GM12878 (cell line): ENCODE measurements around the gene ELMO2. TPM values are rescaled to one million over a fixed set of nuclear protein-coding genes. Genes with fewer than 3 reads are reported as not detected.

Experiments used
- ATAC-seq: fragments of 200-7000 bp; cut with Tn5 transposase; 3 replicates; pipeline ENCODE4 v1.9.1; 2020; ENCODE audit warnings: mild to moderate bottlenecking, moderate library complexity
- BruUV-seq: library from RNA; stranded (reverse); fragments of 400-500 nt; replicated peaks from 2 replicates; lab custom pipeline; 2021; lab: Mats Ljungman, UMichigan
- CTCF ChIA-PET: fragments of 300-600 bp; sonication (Branson Sonifier 250); formaldehyde crosslinking; extraction: SDS; loops from one replicate; lab custom pipeline; 2021; ENCODE audit warnings: inconsistent platforms; lab: Yijun Ruan, JAX
- POLR2A ChIA-PET: fragments of 350-600 bp; formaldehyde crosslinking; extraction: SDS; loops from one replicate; lab custom pipeline; 2021; ENCODE audit warnings: inconsistent platforms; lab: Charles Lee
- RAD21 ChIA-PET: fragments of 300-600 bp; sonication (Branson Sonifier 250); formaldehyde crosslinking; loops from one replicate; lab custom pipeline; 2023; ENCODE audit warnings: antibody characterized with exemption; ENCODE audit not compliant: unreplicated experiment; lab: Charles Lee
- SMC1A ChIA-PET: fragments of 300-600 bp; sonication (Branson Sonifier 250); formaldehyde crosslinking; loops from one replicate; lab custom pipeline; 2023; ENCODE audit not compliant: unreplicated experiment, uncharacterized antibody; lab: Charles Lee
- DNase-seq: peaks from one replicate; pipeline ENCODE4 v3.0.0-alpha.2; 2011; ENCODE audit warnings: low read depth, low spot score
- FAIRE-seq: peaks from 3 replicates; lab custom pipeline; 2011; peaks lifted over from hg19 to GRCh38; lab: Jason Lieb, UNC
- H2AFZ ChIP-seq: 2 replicates; pipeline ENCODE4 v1.6.0; 2011; ENCODE audit warnings: low read depth, low read length, control low read depth; ENCODE audit not compliant: control insufficient read depth
- H3K27ac ChIP-seq: 2 replicates; pipeline ENCODE4 v1.5.1; 2011; ENCODE audit warnings: control low read depth; ENCODE audit not compliant: control insufficient read depth, insufficient read depth
- H3K27me3 ChIP-seq, 2 experiments: replicated peaks in 1 of 2; 2 replicates each; pipeline versions ENCODE4 v1.6.0 to v1.6.1; 2011; ENCODE audit warnings: low read length in 1 of 2; ENCODE audit not compliant: control insufficient read depth in 2 of 2, insufficient read depth in 2 of 2
- H3K36me3 ChIP-seq, 2 experiments: 2 replicates each; pipeline ENCODE4 v1.5.1; 2011; ENCODE audit warnings: low read length in 1 of 2; ENCODE audit not compliant: control insufficient read depth in 2 of 2, insufficient read depth in 2 of 2
- H3K4me1 ChIP-seq: 2 replicates; pipeline ENCODE4 v1.6.1; 2011; ENCODE audit warnings: mild to moderate bottlenecking, low read length, moderate library complexity, mixed read lengths; ENCODE audit not compliant: control insufficient read depth, insufficient read depth
- H3K4me2 ChIP-seq: 2 replicates; pipeline ENCODE4 v1.6.0; 2011; ENCODE audit warnings: control low read depth; ENCODE audit not compliant: control insufficient read depth, insufficient read depth
- H3K4me3 ChIP-seq: fragments of 200-600 bp; sonication (generic); 2 replicates; pipeline ENCODE4 v1.5.1; 2016
- H3K79me2 ChIP-seq: 2 replicates; pipeline ENCODE4 v1.6.0; 2011; ENCODE audit warnings: low read length; ENCODE audit not compliant: control insufficient read depth, insufficient read depth
- H3K9ac ChIP-seq: 2 replicates; pipeline ENCODE4 v1.8.0; 2011; ENCODE audit warnings: low read length, control low read depth, mixed read lengths; ENCODE audit not compliant: control insufficient read depth, insufficient read depth
- H3K9me3 ChIP-seq: replicated peaks from 3 replicates; pipeline ENCODE4 v1.5.1; 2011; ENCODE audit warnings: mild to moderate bottlenecking, low read length; ENCODE audit not compliant: control insufficient read depth, insufficient read depth
- H4K20me1 ChIP-seq: 2 replicates; pipeline ENCODE4 v1.6.0; 2011; ENCODE audit not compliant: control insufficient read depth, insufficient read depth
- BHLHE40 ChIP-seq, 2 experiments: fragments of 450-650 bp in 1 of 2; IDR thresholded peaks; 2 replicates each; pipeline ENCODE4 v1.6.1; 2011 to 2017; ENCODE audit warnings: low read depth in 2 of 2, borderline replicate concordance in 1 of 2, improper control_type of control experiment in 1 of 2, low read length in 1 of 2, mild to moderate bottlenecking in 1 of 2
- FOXK2 ChIP-seq: fragments of 450-650 bp; IDR thresholded peaks from 2 replicates; pipeline ENCODE4 v1.6.1; 2017; ENCODE audit warnings: mild to moderate bottlenecking, moderate library complexity
- GATAD2B ChIP-seq: fragments of 450-650 bp; conservative IDR thresholded peaks from 2 replicates; pipeline ENCODE4 v1.6.1; 2017; ENCODE audit warnings: low read depth, mild to moderate bottlenecking, moderate library complexity
- NR2C1 ChIP-seq: fragments of 450-650 bp; IDR thresholded peaks from 2 replicates; pipeline ENCODE4 v1.6.1; 2017; ENCODE audit warnings: antibody characterized with exemption, mild to moderate bottlenecking, moderate library complexity
- RAD51 ChIP-seq: fragments of 450-650 bp; IDR thresholded peaks from 2 replicates; pipeline ENCODE4 v1.6.1; 2016; ENCODE audit warnings: moderate library complexity, mild to moderate bottlenecking, inconsistent platforms
- RELB ChIP-seq: fragments of 450-650 bp; IDR thresholded peaks from 2 replicates; pipeline ENCODE4 v1.6.1; 2017; ENCODE audit warnings: low read depth, mild to moderate bottlenecking, moderate library complexity
- SIN3A ChIP-seq: IDR thresholded peaks from 2 replicates; pipeline ENCODE4 v1.6.1; 2012; ENCODE audit warnings: low read depth, low read length, improper control_type of control experiment
- WRNIP1 ChIP-seq: IDR thresholded peaks from 2 replicates; pipeline ENCODE4 v1.6.1; 2011; ENCODE audit warnings: low read depth, low read length, improper control_type of control experiment, borderline replicate concordance
- ZBTB4 ChIP-seq: fragments of 450-650 bp; formaldehyde crosslinking; IDR thresholded peaks from 2 replicates; pipeline ENCODE4 v1.4.0; 2022; ENCODE audit warnings: mild to moderate bottlenecking, moderate library complexity
- ZBTB40 ChIP-seq: fragments of 450-650 bp; IDR thresholded peaks from 2 replicates; pipeline ENCODE4 v1.6.1; 2016; ENCODE audit warnings: mild to moderate bottlenecking, moderate library complexity, borderline replicate concordance
- ZZZ3 ChIP-seq: IDR thresholded peaks from 2 replicates; pipeline ENCODE4 v1.6.1; 2011; ENCODE audit warnings: low read depth; ENCODE audit not compliant: control insufficient read depth, insufficient read length
- WGBS: methylation state at CpG from one replicate; pipeline ENCODE4 v1.1.6; 2016; ENCODE audit warnings: low lambda C conversion rate; ENCODE audit not compliant: insufficient replicate concordance, insufficient coverage; ENCODE audit errors: missing lambda C conversion rate; 5-methylcytosine and 5-hydroxymethylcytosine counted together
- in situ Hi-C: fragments of 300-500 bp; cut with MboI; formaldehyde crosslinking; loops from 9 replicates; pipeline ENCODE4 v1.14.3; 2018; ENCODE audit warnings: mixed read lengths
- intact Hi-C: fragments of 100-400 bp; cut with micrococcal nuclease; formaldehyde crosslinking; loops from one replicate; pipeline ENCODE4 v1.14.2; 2022; ENCODE audit not compliant: unreplicated experiment
- polyA plus RNA-seq, 11 experiments: library from polyadenylated mRNA; depleted of rRNA in 4 of 11; unstranded in 6 of 11; stranded (reverse) in 5 of 11; fragments of >200 nt; fragmentation: Nextera tagmentation in 4 of 11; fragmentation: Illumina TruSeq in 1 of 11; extraction: Ambion mirVana in 4 of 11; extraction: Trizol in 1 of 11; gene quantifications; 1 replicate in 1 of 11; 2 replicates in 10 of 11; pipeline versions ENCODE4 v1.2.1 to v1.2.3, GENCODE V29; 2011 to 2016; ENCODE audit warnings: inconsistent platforms in 2 of 11, missing spikeins in 2 of 11, low read depth in 1 of 11
- total RNA-seq, 4 experiments: library from RNA; depleted of rRNA in 3 of 4; stranded (reverse); fragments of >200 nt in 3 of 4; fragmentation: Illumina TruSeq in 1 of 4; extraction: Trizol in 1 of 4; gene quantifications; 2 replicates each; pipeline versions ENCODE4 v1.2.1 to v1.2.3, GENCODE V29; 2013 to 2021

Gene ELMO2
- total and polyA plus RNA-seq, 10 of the 15 experiments (the other 5 are each of a cell fraction or from before 2014, with no cell fraction given), result 14.2 to 40.2 (median 37.6) TPM

GRCh38 chr20:46374383-46374782 is 32.0 kb downstream of the ELMO2 start:
- intact Hi-C loops, result no loop called here
- DNase-seq, result no peak
- H3K4me1 ChIP-seq, result peaks cover 3% of the 10 kb centered on the region; the same call in 1 of the 2 replicates
- no TSS peak for BruUV-seq
- WGBS, result 99% methylated on average over 7 of the region's 7 CpGs
- in situ Hi-C loops, result loop anchor here (25.0 kb wide), 1 partner anchor 562 kb away; the partner anchor contains the start of gene UBE2C
- TF ChIP-seq ZZZ3 (no peak), ZBTB4 (CRISPR knock-in tag) (no peak), WRNIP1 (no peak), SIN3A (no peak), RAD51 (no peak), ZBTB40 (no peak), NR2C1 (no peak), BHLHE40 (IDR thresholded peaks at IDR 0.05; ENCODE audit: borderline replicate concordance in 1 of 2, low read depth in 2 of 2, low read length in 1 of 2) (no peak), RELB (no peak), GATAD2B (no peak), FOXK2 (no peak)
- no peak overlapping the region for H3K9ac ChIP-seq
- H3K27me3 ChIP-seq, result no peaks in the 10 kb centered on the region
- no peak for FAIRE-seq
- ATAC-seq, result no peak
- H3K36me3 ChIP-seq, result peaks cover 18 to 62% of the 10 kb centered on the region in 2 experiments
- CTCF ChIA-PET, result interaction anchor here (0.8 to 1.0 kb wide), 2 partner anchors 9 to 25 kb away, joined by 3 to 4 read pairs; no protein-coding TSS in a partner anchor
- no peak overlapping the region for H3K27ac ChIP-seq
- no peak overlapping the region for H2AFZ ChIP-seq
- H3K79me2 ChIP-seq, result no peaks in the 10 kb centered on the region
- POLR2A ChIA-PET, result no interaction called here
- SMC1A ChIA-PET, result interaction anchor here (1.2 kb wide), 1 partner anchor 16 kb away, joined by 3 read pairs; no protein-coding TSS in a partner anchor
- no peak overlapping the region for H3K4me2 ChIP-seq
- no peaks in the 10 kb centered on the region for H3K9me3 ChIP-seq
- no peak overlapping the region for H3K4me3 ChIP-seq
- RAD21 ChIA-PET, result no interaction called here
- H4K20me1 ChIP-seq, result no peaks in the 10 kb centered on the region
